Kidney (tissue), 22 donors: Measurements from ENCODE around the gene FTCD. TPM values are rescaled to one million over a fixed set of nuclear protein-coding genes. Genes with fewer than 3 reads are reported as not detected.

Experiments
- DNase-seq, 5 donors: peaks; one replicate each; pipeline ENCODE4 v3.0.0-alpha.2; 2013 to 2020
- FAIRE-seq: peaks from 2 replicates; lab custom pipeline; 2012; peaks lifted over from hg19 to GRCh38; lab: Jason Lieb, UNC
- H3K27ac ChIP-seq, 2 donors: one replicate each; pipeline ENCODE4 v1.7.0; 2013; ENCODE audit warnings: low read depth in 2 of 2, low read length in 2 of 2, inconsistent platforms in 1 of 2
- H3K27me3 ChIP-seq: one replicate; pipeline ENCODE4 v1.7.1; 2013; ENCODE audit warnings: low read length, inconsistent platforms; ENCODE audit not compliant: control insufficient read depth, insufficient read depth
- H3K36me3 ChIP-seq, 3 donors: one replicate each; pipeline versions ENCODE4 v1.7.0 to v1.7.1; 2013; ENCODE audit warnings: low read length in 3 of 3, control low read depth in 1 of 3, inconsistent platforms in 1 of 3; ENCODE audit not compliant: insufficient read depth in 3 of 3, control insufficient read depth in 2 of 3
- H3K4me1 ChIP-seq, 3 donors: one replicate each; pipeline versions ENCODE4 v1.7.0 to v1.7.1; 2013; ENCODE audit warnings: low read length in 3 of 3, inconsistent platforms in 1 of 3, low read depth in 1 of 3; ENCODE audit not compliant: control insufficient read depth in 2 of 3, insufficient read depth in 2 of 3
- H3K4me3 ChIP-seq, 3 donors: one replicate each; pipeline versions ENCODE4 v1.7.0 to v1.8.1; 2013; ENCODE audit warnings: low read length in 3 of 3, control low read depth in 1 of 3, inconsistent platforms in 1 of 3
- H3K9ac ChIP-seq, 3 donors: one replicate each; pipeline versions ENCODE4 v1.7.0 to v1.7.1; 2013; ENCODE audit warnings: low read length in 3 of 3, control low read depth in 1 of 3, inconsistent platforms in 1 of 3
- H3K9me3 ChIP-seq, 3 donors: one replicate each; pipeline versions ENCODE4 v1.7.0 to v1.7.1; 2013; ENCODE audit warnings: low read length in 3 of 3, control low read depth in 1 of 3, inconsistent platforms in 1 of 3; ENCODE audit not compliant: control insufficient read depth in 2 of 3, insufficient read depth in 1 of 3
- CTCF ChIP-seq: IDR thresholded peaks from 3 replicates; pipeline ENCODE4 v1.5.1; 2012; ENCODE audit warnings: mild to moderate bottlenecking, moderate library complexity, borderline replicate concordance; ENCODE audit not compliant: insufficient read depth; ENCODE audit errors: extremely low read depth
- intact Hi-C: fragments of 100-400 bp; cut with DNase I; formaldehyde crosslinking; loops from one replicate; pipeline ENCODE4 v1.11.1; 2022
- long read RNA-seq, 10 donors: library from polyadenylated mRNA in 1 of 10; unstranded in 1 of 10; transcript quantifications; one replicate each; pipeline ENCODE4 v2.0.0 and lab custom pipeline, GENCODE V29; 2021 to 2026
- polyA plus RNA-seq: library from polyadenylated mRNA; stranded (reverse); fragments of 350-450 nt; fragmentation: Illumina TruSeq; extraction: RNeasy Lipid Tissue Mini Kit (QIAGEN cat#74804); gene quantifications from one replicate; pipeline ENCODE4 v1.2.3, GENCODE V29; 2014; ENCODE audit warnings: low read depth, low replicate concordance; ENCODE audit not compliant: insufficient read depth
- total RNA-seq: library from RNA; stranded (reverse); fragmentation: NEBNext Ultra II Directional; extraction: Animal tissue kit (Norgen Biotek cat#: 25700); gene quantifications from one replicate; pipeline ENCODE4 v1.2.1, GENCODE V29; 2021
- donor health status: control.
- donor health status: control.
- donor health status: control.
- donor health status: control.
- donor health status: control.
- donor health status: DM: yes; HTN: yes; CAD: no.
- donor health status: Normal renal cell carcinoma (clear cell type).

The FTCD gene
- 51.6 TPM for total RNA-seq
- 273 TPM for polyA plus RNA-seq
- long read RNA-seq, donor 1, partial matches to known transcripts: 0 of 3 reads
- long read RNA-seq, donor 1, other reads (novel, unspliced or antisense): 0 of 3 reads
- long read RNA-seq, donor 2, partial matches to known transcripts: 9 of 13 reads
- long read RNA-seq, donor 2, other reads (novel, unspliced or antisense): 0 of 13 reads
- long read RNA-seq, donor 3, partial matches to known transcripts: 5 of 10 reads
- long read RNA-seq, donor 3, other reads (novel, unspliced or antisense): 0 of 10 reads
- long read RNA-seq, donor 4, partial matches to known transcripts: 0 of 2 reads
- long read RNA-seq, donor 4, other reads (novel, unspliced or antisense): 0 of 2 reads
- long read RNA-seq, donor 5: 0 reads
- long read RNA-seq, donor 6, partial matches to known transcripts: 0 of 5 reads
- long read RNA-seq, donor 6, other reads (novel, unspliced or antisense): 0 of 5 reads
- long read RNA-seq, donor 7, transcript FTCD-201 (15 exons, 1,905 nt): minor isoform, 8 of 85 reads
- long read RNA-seq, donor 7, transcript FTCD-203 (14 exons, 1,878 nt): major isoform, 24 of 85 reads
- long read RNA-seq, donor 7, partial matches to known transcripts: 30 of 85 reads
- long read RNA-seq, donor 7, other reads (novel, unspliced or antisense): 23 of 85 reads
- long read RNA-seq, donor 8: 0 reads
- long read RNA-seq, donor 9, partial matches to known transcripts: 0 of 3 reads
- long read RNA-seq, donor 9, other reads (novel, unspliced or antisense): 0 of 3 reads
- long read RNA-seq, donor 10, partial matches to known transcripts: 0 of 4 reads
- long read RNA-seq, donor 10, other reads (novel, unspliced or antisense): 0 of 4 reads

GRCh38 chr21:46155514-46156377 lies at the start of gene FTCD:
FTCD (minus strand) TSS chr21:46155579; CDS start chr21:46155523, 56 bp downstream.
- intact Hi-C loops: no loop called here
- TF ChIP-seq CTCF: no peak
- DNase-seq: peak in 3 of 5 donors; percentile 27 to 65 (median 53)
- H3K9ac ChIP-seq: peak within 1 kb of the TSS in 2 of 3 donors; percentile 25 to 55
- FAIRE-seq: no peak
- H3K36me3 ChIP-seq: no peaks in the 10 kb centered on the region
- H3K27me3 ChIP-seq: no peaks in the 10 kb centered on the region
- H3K4me1 ChIP-seq: peaks cover 0 to 2% (median 0%) of the 10 kb centered on the region in 3 donors
- peak within 1 kb of the TSS; percentile 65 to 92 for H3K27ac ChIP-seq
- peak within 1 kb of the TSS in 2 of 3 donors; percentile 62 to 70 for H3K4me3 ChIP-seq
- H3K9me3 ChIP-seq: no peaks in the 10 kb centered on the region

GRCh38 chr21:46205166-46205565 lies 49.8 kb upstream of the FTCD start:
- H3K4me3 ChIP-seq: no peak overlapping the region
- H3K27me3 ChIP-seq: no peaks in the 10 kb centered on the region
- no peak for TF ChIP-seq CTCF
- intact Hi-C loops: no loop called here
- no peaks in the 10 kb centered on the region for H3K4me1 ChIP-seq
- H3K27ac ChIP-seq: no peak overlapping the region
- no peaks in the 10 kb centered on the region for H3K9me3 ChIP-seq
- H3K9ac ChIP-seq: no peak overlapping the region
- no peak for FAIRE-seq
- peaks cover 0 to 8% (median 6%) of the 10 kb centered on the region in 3 donors for H3K36me3 ChIP-seq
- DNase-seq: peak in 3 of 5 donors; percentile 14 to 42 (median 28)

- H3K4me1 ChIP-seq: no peaks in the 10 kb centered on the region
- H3K27me3 ChIP-seq: no peaks in the 10 kb centered on the region
- no peak overlapping the region for H3K27ac ChIP-seq
- FAIRE-seq (no peak), DNase-seq (peak in 1 of 5 donors; percentile 16)
- no peak for TF ChIP-seq CTCF
- H3K4me3 ChIP-seq: no peak overlapping the region
- no peak overlapping the region for H3K9ac ChIP-seq
- intact Hi-C loops: no loop called here
- H3K36me3 ChIP-seq: peaks cover 5 to 19% (median 9%) of the 10 kb centered on the region in 3 donors
- H3K9me3 ChIP-seq: no peaks in the 10 kb centered on the region
Observed at GRCh38 chr21:46203203-46203600, 47.8 kb upstream of the FTCD start.
